Measurements from ENCODE around the gene HNRNPR. TPM values are rescaled to one million over a fixed set of nuclear protein-coding genes. Genes with fewer than 3 reads are reported as not detected.

Gene HNRNPR
- total RNA-seq, 1 experiment from 2014 or later = 152 TPM

DNA sequence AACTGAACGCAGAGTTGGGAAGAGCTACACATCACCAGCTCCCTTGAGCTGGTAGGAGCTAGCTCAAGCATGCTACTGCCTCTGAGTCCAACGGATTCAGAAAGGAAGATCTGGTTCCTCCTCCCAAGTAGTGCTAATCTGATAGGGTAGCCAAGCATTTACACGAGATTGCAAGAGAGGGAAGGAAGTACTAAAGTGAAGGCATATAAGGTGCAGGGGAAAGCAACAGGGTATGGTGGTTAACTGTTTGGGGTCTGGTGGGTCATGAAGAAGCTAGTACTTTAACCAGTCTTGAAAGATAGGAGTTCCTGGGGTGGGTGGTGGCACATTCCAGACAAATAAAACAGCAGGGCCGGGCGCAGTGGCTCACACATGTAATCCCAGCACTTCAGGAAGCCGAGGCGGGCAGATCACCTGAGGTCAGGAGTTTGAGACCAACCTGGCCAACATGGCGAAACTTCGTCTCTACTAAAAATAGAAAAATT is 45.8 kb upstream of the HNRNPR start:
- Mint-ChIP-seq H3K4me3 (ENCODE audit: unreplicated experiment) (no peak overlapping the region), H3K4me1 (ENCODE audit: insufficient read depth, unreplicated experiment) (peaks cover 2% of the 10 kb centered on the region), H3K27ac (ENCODE audit: low read depth, unreplicated experiment) (no peak overlapping the region), H3K36me3 (ENCODE audit: insufficient read depth, unreplicated experiment) (no peaks in the 10 kb centered on the region), H3K9me3 (ENCODE audit: unreplicated experiment) (no peaks in the 10 kb centered on the region), H3K27me3 (ENCODE audit: insufficient read depth, unreplicated experiment) (no peaks in the 10 kb centered on the region)
- no peak for DNase-seq (ENCODE audit: unreplicated experiment)
- intact Hi-C loops (cut with micrococcal nuclease) = no loop called here
- BruUV-seq (replicated peaks) = no TSS peak
- ChIA-PET CTCF (interaction anchor here (0.6 to 1.3 kb wide), 5 partner anchors 14 to 360 kb away, joined by 3 to 5 read pairs (median 4); no protein-coding TSS in a partner anchor), POLR2A (interaction anchor here (0.6 to 2.0 kb wide), 4 partner anchors 12 to 1355 kb away, joined by 3 to 11 read pairs (median 4); partner anchors contain the start of gene CLIC4)
- TF ChIP-seq, protein P1, sequence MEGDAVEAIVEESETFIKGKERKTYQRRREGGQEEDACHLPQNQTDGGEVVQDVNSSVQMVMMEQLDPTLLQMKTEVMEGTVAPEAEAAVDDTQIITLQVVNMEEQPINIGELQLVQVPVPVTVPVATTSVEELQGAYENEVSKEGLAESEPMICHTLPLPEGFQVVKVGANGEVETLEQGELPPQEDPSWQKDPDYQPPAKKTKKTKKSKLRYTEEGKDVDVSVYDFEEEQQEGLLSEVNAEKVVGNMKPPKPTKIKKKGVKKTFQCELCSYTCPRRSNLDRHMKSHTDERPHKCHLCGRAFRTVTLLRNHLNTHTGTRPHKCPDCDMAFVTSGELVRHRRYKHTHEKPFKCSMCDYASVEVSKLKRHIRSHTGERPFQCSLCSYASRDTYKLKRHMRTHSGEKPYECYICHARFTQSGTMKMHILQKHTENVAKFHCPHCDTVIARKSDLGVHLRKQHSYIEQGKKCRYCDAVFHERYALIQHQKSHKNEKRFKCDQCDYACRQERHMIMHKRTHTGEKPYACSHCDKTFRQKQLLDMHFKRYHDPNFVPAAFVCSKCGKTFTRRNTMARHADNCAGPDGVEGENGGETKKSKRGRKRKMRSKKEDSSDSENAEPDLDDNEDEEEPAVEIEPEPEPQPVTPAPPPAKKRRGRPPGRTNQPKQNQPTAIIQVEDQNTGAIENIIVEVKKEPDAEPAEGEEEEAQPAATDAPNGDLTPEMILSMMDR (IDR thresholded peaks at IDR 0.05; ENCODE audit: unreplicated experiment) = no peak

DNA sequence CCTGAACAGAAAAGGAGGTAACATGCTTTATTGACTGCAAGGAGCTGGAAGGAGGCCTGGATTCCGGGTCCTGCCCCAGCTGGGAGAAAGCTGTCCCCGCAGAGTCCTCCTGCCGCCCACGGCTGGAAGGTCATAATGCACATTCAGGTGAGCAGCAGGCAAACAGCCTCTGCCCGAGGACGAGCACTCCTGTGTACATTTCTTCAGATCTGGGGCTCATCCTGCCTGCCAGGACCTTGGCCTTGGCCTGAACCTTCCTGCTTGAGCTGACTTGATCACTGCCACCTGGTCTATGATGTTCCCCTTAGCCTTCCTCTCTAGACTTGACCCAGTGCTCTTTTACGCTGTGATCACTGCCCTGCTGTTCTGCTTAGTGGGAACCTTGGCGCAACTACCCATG is 43.4 kb upstream of the HNRNPR start:
- Mint-ChIP-seq H3K4me3 (ENCODE audit: unreplicated experiment) (no peak overlapping the region), H3K27me3 (ENCODE audit: insufficient read depth, unreplicated experiment) (no peaks in the 10 kb centered on the region), H3K9me3 (ENCODE audit: unreplicated experiment) (no peaks in the 10 kb centered on the region), H3K4me1 (ENCODE audit: insufficient read depth, unreplicated experiment) (peaks cover 19% of the 10 kb centered on the region), H3K36me3 (ENCODE audit: insufficient read depth, unreplicated experiment) (no peaks in the 10 kb centered on the region), H3K27ac (ENCODE audit: low read depth, unreplicated experiment) (no peak overlapping the region)
- CTCF ChIA-PET = interaction anchor here (0.6 to 0.7 kb wide), 3 partner anchors 16 to 252 kb away, joined by 3 to 5 read pairs (median 4); no protein-coding TSS in a partner anchor
- BruUV-seq (replicated peaks) = no TSS peak
- POLR2A ChIA-PET = interaction anchor here (0.6 to 5.3 kb wide), 2 partner anchors 11 to 15 kb away, joined by 6 to 65 read pairs; no protein-coding TSS in a partner anchor
- TF ChIP-seq, protein P1 (IDR thresholded peaks at IDR 0.05; ENCODE audit: unreplicated experiment) = no peak
- intact Hi-C loops (cut with micrococcal nuclease) = no loop called here
- DNase-seq (ENCODE audit: unreplicated experiment) = no peak

- ChIA-PET CTCF (interaction anchor here (0.5 to 0.6 kb wide), 2 partner anchors 291 to 462 kb away, joined by 3 read pairs; no protein-coding TSS in a partner anchor), POLR2A (interaction anchor here (0.8 to 5.3 kb wide), 6 partner anchors 9 to 92 kb away, joined by 3 to 65 read pairs (median 4); partner anchors contain the start of genes HNRNPR and ZNF436)
- H3K4me3 Mint-ChIP-seq (ENCODE audit: unreplicated experiment) = no peak overlapping the region
- no peak for DNase-seq (ENCODE audit: unreplicated experiment)
- no TSS peak for BruUV-seq (replicated peaks)
- H3K36me3 Mint-ChIP-seq (ENCODE audit: insufficient read depth, unreplicated experiment) = no peaks in the 10 kb centered on the region
- H3K9me3 Mint-ChIP-seq (ENCODE audit: unreplicated experiment) = no peaks in the 10 kb centered on the region
- TF ChIP-seq, protein P1 (IDR thresholded peaks at IDR 0.05; ENCODE audit: unreplicated experiment) = no peak
- H3K4me1 Mint-ChIP-seq (ENCODE audit: insufficient read depth, unreplicated experiment) = peaks cover 19% of the 10 kb centered on the region
- no peaks in the 10 kb centered on the region for H3K27me3 Mint-ChIP-seq (ENCODE audit: insufficient read depth, unreplicated experiment)
- intact Hi-C loops (cut with micrococcal nuclease) = no loop called here
- H3K27ac Mint-ChIP-seq (ENCODE audit: low read depth, unreplicated experiment) = no peak overlapping the region
These were observed 41.1 kb upstream of the HNRNPR start for GRCh38 chr1:23385119-23385621.

DNA sequence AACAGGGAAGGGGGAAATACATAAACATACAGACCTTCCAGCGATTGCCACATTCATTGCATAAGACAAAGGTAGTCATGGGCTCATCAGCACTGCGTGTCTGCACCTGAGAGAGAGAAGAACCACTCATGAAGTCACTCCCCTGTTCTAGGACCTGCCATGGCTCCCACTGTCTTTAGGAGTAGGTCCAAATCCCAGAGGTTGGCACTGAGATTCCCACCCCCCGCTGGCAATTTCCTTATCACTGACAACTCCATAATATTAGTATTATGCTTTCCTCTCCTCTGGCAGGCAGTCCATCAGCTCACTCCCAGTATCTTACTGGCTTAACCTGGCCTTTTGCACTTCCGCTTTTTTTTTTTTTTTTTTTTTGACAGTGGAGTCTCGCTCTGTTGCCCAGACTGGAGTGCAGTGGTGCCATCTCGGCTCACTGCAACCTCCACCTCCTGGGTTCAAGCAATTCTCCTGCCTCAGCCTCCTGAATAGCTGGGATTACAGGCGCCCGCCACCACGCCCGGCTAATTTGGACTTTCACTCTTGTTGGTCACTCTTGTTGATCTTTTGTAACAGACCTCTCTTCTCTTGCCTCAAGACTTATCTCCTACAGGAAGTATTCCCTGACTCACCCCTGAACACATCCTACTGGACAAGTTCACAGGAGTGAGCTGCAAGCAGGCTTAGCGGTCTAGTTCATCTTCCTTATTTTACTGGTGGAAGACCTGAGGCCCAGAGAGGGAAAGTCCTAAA is 40.4 kb upstream of the HNRNPR start:
- POLR2A ChIA-PET = interaction anchor here (0.7 to 5.3 kb wide), 9 partner anchors 8 to 92 kb away, joined by 3 to 65 read pairs (median 4); partner anchors contain the start of genes HNRNPR and ZNF436
- CTCF ChIA-PET = interaction anchor here (0.5 to 0.9 kb wide), 3 partner anchors 284 to 463 kb away, joined by 3 read pairs; no protein-coding TSS in a partner anchor
- Mint-ChIP-seq H3K4me3 (ENCODE audit: unreplicated experiment) (peak overlapping the region; percentile 18), H3K27ac (ENCODE audit: low read depth, unreplicated experiment) (no peak overlapping the region), H3K27me3 (ENCODE audit: insufficient read depth, unreplicated experiment) (no peaks in the 10 kb centered on the region), H3K9me3 (ENCODE audit: unreplicated experiment) (no peaks in the 10 kb centered on the region), H3K4me1 (ENCODE audit: insufficient read depth, unreplicated experiment) (peaks cover 19% of the 10 kb centered on the region), H3K36me3 (ENCODE audit: insufficient read depth, unreplicated experiment) (no peaks in the 10 kb centered on the region)
- BruUV-seq (replicated peaks) = no TSS peak
- intact Hi-C loops (cut with micrococcal nuclease) = no loop called here
- DNase-seq (ENCODE audit: unreplicated experiment) = peak; percentile 86
- TF ChIP-seq, protein P1 (IDR thresholded peaks at IDR 0.05; ENCODE audit: unreplicated experiment) = no peak

Measured in MCF 10A (cell line).